GM10248 (cell line): ENCODE measurements around the gene ENSA.
"Not testable (repeated sequence)": the region's sequence is repeated elsewhere in the genome, so short reads cannot be mapped to it uniquely, and the experiment has no call there.

Experiments used
- CTCF ChIA-PET: fragments of 300-600 bp; sonication (Branson Sonifier 250); formaldehyde crosslinking; extraction: SDS; loops from one replicate; lab custom pipeline; 2021; ENCODE audit warnings: antibody characterized with exemption; lab: Yijun Ruan, JAX
- POLR2A ChIA-PET: fragments of 350-650 bp; sonication (Branson Sonifier 250); formaldehyde crosslinking; extraction: SDS; loops from one replicate; lab custom pipeline; 2020; ENCODE audit warnings: antibody characterized with exemption; lab: Yijun Ruan, JAX
- DNase-seq: peaks from one replicate; pipeline ENCODE4 v3.0.0; 2012; ENCODE audit errors: extremely low spot score
- TF ChIP-seq, protein P1 (sequence below): IDR thresholded peaks from 2 replicates; pipeline ENCODE4 v1.5.1; 2012; ENCODE audit warnings: mild to moderate bottlenecking, low read depth; ENCODE audit errors: extremely low read depth, missing control alignments, control extremely low read depth

Gene ENSA

DNA sequence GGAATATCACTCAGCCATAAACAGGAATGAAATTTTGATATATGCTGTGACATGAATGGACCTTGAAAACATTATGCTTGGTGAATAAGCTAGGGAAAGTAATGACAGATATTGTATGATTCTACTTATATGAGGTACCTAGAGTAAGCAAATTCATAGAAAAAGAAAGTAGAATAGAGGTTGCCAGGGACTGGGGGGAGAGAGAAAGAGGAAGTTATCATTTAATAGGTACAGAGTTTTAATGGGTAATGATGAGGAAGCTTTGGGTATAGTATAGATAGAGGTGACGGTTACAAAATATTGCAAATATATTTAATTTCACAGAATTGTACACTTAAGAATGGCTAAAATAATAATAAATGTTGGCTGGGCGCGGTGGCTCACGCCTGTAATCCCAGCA is 31.2 kb upstream of the ENSA start:
- DNase-seq, result no peak
- ChIA-PET CTCF (interaction anchor here (1.1 to 1.8 kb wide), 4 partner anchors 72 to 379 kb away, joined by 3 to 6 read pairs (median 3); no protein-coding TSS in a partner anchor), POLR2A (no interaction called here)
- TF ChIP-seq, protein P1, sequence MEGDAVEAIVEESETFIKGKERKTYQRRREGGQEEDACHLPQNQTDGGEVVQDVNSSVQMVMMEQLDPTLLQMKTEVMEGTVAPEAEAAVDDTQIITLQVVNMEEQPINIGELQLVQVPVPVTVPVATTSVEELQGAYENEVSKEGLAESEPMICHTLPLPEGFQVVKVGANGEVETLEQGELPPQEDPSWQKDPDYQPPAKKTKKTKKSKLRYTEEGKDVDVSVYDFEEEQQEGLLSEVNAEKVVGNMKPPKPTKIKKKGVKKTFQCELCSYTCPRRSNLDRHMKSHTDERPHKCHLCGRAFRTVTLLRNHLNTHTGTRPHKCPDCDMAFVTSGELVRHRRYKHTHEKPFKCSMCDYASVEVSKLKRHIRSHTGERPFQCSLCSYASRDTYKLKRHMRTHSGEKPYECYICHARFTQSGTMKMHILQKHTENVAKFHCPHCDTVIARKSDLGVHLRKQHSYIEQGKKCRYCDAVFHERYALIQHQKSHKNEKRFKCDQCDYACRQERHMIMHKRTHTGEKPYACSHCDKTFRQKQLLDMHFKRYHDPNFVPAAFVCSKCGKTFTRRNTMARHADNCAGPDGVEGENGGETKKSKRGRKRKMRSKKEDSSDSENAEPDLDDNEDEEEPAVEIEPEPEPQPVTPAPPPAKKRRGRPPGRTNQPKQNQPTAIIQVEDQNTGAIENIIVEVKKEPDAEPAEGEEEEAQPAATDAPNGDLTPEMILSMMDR, result no peak

DNA sequence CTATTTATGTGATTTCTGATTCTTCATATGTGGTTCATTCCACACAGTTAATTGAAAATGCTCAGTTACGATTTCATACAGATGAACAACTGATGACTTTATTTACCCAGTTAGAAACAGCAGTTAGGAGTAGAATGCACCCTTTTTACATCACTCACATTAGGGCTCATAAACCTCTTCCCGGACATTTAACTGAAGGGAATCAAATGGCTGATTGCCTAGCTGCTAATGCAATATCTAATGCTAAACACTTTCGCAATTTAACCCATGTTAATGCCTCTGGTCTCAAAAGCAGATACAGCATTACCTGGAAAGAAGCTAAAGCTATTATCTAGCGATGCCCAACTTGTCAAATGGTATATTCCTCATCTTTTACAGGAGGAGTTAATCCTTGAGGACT is 27.7 kb upstream of the ENSA start:
- DNase-seq, POLR2A ChIA-PET: not testable (repeated sequence)
- CTCF ChIA-PET, result interaction anchor here (1.0 to 1.3 kb wide), 2 partner anchors 10 to 124 kb away, joined by 3 to 6 read pairs; no protein-coding TSS in a partner anchor

GRCh38 chr1:150654635-150655034 is 25.2 kb upstream of the ENSA start:
- CTCF ChIA-PET, result interaction anchor here (0.8 to 2.8 kb wide), 2 partner anchors 9 to 32 kb away, joined by 4 to 6 read pairs; no protein-coding TSS in a partner anchor
- POLR2A ChIA-PET, DNase-seq: not testable (repeated sequence)

- ChIA-PET CTCF (interaction anchor here (1.3 to 2.3 kb wide), 3 partner anchors 8 to 90 kb away, joined by 3 to 6 read pairs (median 4); no protein-coding TSS in a partner anchor), POLR2A (no interaction called here)
- DNase-seq, result no peak
- TF ChIP-seq, protein P1, result no peak
Measured at GRCh38 chr1:150650193-150650592, 20.8 kb upstream of the ENSA start.

DNA sequence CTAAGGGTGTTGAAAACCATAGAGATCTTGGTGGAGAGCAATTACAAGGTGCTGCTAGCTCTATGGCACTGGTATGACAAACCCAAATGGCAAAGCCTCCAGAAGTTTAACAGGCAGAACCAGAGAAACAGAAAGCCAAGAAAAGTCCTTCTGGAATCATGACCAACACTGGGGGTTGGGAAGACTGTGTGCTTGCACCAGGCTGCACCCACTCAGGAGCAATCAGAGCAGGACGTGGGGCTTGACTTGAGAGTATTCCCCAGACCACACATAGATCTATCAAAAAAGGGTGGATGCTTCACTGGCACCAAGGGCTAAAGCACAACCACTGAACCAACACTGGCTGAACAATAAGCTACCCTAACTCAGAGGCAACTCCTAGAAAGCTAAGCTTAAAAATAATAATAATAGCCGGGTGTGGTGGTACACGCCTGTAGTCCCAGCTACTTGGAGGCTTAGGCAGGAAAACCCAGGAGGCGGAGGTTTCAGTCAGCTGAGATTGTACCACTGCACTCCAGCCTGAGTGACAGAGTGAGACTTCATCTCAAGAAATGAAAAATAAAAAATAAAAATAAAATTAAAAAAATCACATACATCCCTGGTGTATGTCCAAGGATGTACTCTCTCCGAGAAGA is 20.1 kb upstream of the ENSA start:
- TF ChIP-seq, protein P1, result no peak
- ChIA-PET POLR2A (no interaction called here), CTCF (interaction anchor here (1.0 to 2.3 kb wide), 5 partner anchors 8 to 89 kb away, joined by 3 to 6 read pairs (median 4); partner anchors contain the start of gene ENSA)
- no peak for DNase-seq

- TF ChIP-seq, protein P1, result no peak
- ChIA-PET CTCF (interaction anchor here (1.1 to 1.7 kb wide), 2 partner anchors 8 to 81 kb away, joined by 3 read pairs; no protein-coding TSS in a partner anchor), POLR2A (no interaction called here)
- DNase-seq, result no peak
Measured at GRCh38 chr1:150642296-150642695, 12.9 kb upstream of the ENSA start.

DNA sequence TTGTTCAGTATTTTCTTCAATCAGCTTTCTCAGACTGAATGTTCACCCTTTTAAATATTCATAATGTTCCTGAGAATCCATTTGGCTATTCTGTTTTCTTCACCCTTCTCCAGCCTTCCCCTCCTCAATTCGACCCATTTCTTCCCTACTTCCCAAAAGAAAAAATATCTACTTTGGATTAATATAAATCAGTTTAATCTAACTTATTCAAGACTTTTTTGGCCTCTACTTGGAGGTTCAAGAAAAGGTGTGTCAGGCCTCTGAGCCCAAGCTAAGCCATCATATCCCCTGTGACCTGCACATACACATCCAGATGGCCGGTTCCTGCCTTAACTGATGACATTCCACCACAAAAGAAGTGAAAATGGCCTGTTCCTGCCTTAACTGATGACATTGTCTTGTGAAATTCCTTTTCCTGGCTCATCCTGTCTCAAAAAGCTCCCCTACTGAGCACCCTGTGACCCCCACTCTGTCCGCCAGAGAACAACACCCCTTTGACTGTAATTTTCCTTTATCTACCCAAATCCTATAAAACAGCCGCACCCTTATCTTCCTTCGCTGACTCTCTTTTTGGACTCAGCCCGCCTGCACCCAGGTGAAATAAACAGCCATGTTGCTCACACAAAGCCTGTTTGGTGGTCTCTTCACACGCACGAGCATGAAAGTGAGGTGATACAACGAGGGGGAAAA is 11.9 kb upstream of the ENSA start:
- CTCF ChIA-PET, result interaction anchor here (1.7 kb wide), 1 partner anchor 9 kb away, joined by 3 read pairs; no protein-coding TSS in a partner anchor
- POLR2A ChIA-PET, DNase-seq: not testable (repeated sequence)

DNA sequence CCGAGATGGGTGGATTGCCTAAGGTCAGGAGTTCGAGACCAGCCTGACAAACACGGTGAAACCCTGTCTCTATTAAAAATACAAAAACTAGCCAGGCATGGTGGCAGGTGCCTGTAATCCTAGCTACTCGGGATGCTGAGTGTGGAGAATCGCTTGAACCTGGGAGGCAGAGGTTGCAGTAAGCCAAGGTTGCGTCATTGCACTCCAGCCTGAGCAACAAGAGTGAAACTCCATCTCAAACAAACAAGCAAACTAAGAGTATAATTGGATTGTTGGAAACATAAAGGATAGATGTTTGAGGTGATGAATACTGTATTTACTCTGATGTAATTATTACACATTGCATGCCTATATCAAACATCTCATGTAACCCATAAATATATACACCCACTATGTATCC is 9.0 kb upstream of the ENSA start:
- DNase-seq, POLR2A ChIA-PET: not testable (repeated sequence)
- CTCF ChIA-PET, result interaction anchor here (1.0 to 1.2 kb wide), 2 partner anchors 9 to 58 kb away, joined by 3 read pairs; partner anchors contain the start of gene ENSA

DNA sequence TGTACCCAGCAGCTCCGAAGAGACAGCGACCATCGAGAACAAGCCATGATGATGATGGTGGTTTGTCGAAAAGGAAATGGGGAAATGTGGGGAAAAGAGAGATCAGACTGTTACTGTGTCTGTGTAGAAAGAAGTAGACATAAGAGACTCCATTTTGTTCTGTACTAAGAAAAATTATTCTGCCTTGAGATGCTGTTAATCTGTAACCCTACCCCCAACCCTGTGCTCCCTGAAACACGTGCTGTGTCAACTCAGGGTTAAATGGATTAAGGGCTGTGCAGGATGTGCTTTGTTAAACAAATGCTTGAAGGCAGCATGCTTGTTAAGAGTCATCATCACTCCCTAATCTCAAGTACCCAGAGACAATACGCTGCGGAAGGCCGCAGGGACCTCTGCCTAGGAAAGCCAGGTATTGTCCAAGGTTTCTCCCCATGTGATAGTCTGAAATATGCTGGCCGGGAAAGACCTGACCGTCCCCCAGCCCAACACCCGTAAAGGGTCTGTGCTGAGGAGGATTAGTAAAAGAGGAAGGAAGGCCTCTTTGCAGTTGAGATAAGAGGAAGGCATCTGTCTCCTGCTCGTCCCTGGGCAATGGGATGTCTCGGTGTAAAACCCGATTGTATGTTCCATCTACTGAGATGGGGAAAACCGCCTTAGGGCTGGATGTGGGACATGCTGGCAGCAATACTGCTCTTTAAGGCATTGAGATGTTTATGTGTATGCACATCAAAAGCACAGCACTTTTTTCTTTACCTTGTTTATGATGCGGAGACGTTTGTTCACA is 5.6 kb upstream of the ENSA start:
- DNase-seq, POLR2A ChIA-PET, CTCF ChIA-PET: not testable (repeated sequence)
